ENCODE data around the gene SPATA6L. TPM values are rescaled to one million over a fixed set of nuclear protein-coding genes. Genes with fewer than 3 reads are reported as not detected.

The SPATA6L gene
- total RNA-seq, 1 experiment from 2014 or later: 1.8 TPM

GRCh38 chr9:4668604-4669003 is 2.3 kb upstream of the SPATA6L start:
- POLR2A ChIA-PET: no interaction called here
- Mint-ChIP-seq H3K4me3 (no peak overlapping the region), H3K27ac (no peak overlapping the region), H3K9me3 (no peaks in the 10 kb centered on the region), H3K4me1 (peaks cover 51% of the 10 kb centered on the region), H3K27me3 (ENCODE audit: low read depth) (no peaks in the 10 kb centered on the region; the same call in 1 of the 2 replicates), H3K36me3 (no peaks in the 10 kb centered on the region)
- ATAC-seq (no peak), DNase-seq (ENCODE audit: low spot score) (no peak)
- CTCF ChIA-PET: no interaction called here
- no peak for TF ChIP-seq PRRX2 (CRISPR knock-in tag; IDR thresholded peaks at IDR 0.05)

- Mint-ChIP-seq H3K4me3 (no peak overlapping the region), H3K27ac (no peak overlapping the region), H3K27me3 (ENCODE audit: low read depth) (no peaks in the 10 kb centered on the region; the same call in 1 of the 2 replicates), H3K9me3 (no peaks in the 10 kb centered on the region), H3K4me1 (peaks cover 59% of the 10 kb centered on the region), H3K36me3 (no peaks in the 10 kb centered on the region)
- DNase-seq (ENCODE audit: low spot score) (no peak), ATAC-seq (no peak)
- ChIA-PET CTCF (no interaction called here), POLR2A (no interaction called here)
- TF ChIP-seq STAT6 (CRISPR knock-in tag; conservative IDR thresholded peaks at IDR 0.05; ENCODE audit: low read depth) (no peak), GTF2I (CRISPR knock-in tag; conservative IDR thresholded peaks at IDR 0.05) (no peak), ATF2 (CRISPR knock-in tag; IDR thresholded peaks at IDR 0.05; ENCODE audit: borderline replicate concordance, low read depth) (no peak), CDX4 (CRISPR knock-in tag; IDR thresholded peaks at IDR 0.05; ENCODE audit: borderline replicate concordance) (no peak), ESRRA (CRISPR knock-in tag; IDR thresholded peaks at IDR 0.05; ENCODE audit: borderline replicate concordance) (no peak), ZBTB43 (CRISPR knock-in tag; IDR thresholded peaks at IDR 0.05) (no peak), ZSCAN18 (CRISPR knock-in tag; IDR thresholded peaks at IDR 0.05) (no peak), E2F5 (CRISPR knock-in tag; IDR thresholded peaks at IDR 0.05) (no peak), USF1 (CRISPR knock-in tag; IDR thresholded peaks at IDR 0.05) (no peak), ARID4B (CRISPR knock-in tag; IDR thresholded peaks at IDR 0.05; ENCODE audit: borderline replicate concordance) (no peak), EMX1 (CRISPR knock-in tag; IDR thresholded peaks at IDR 0.05) (no peak), FOXP4 (CRISPR knock-in tag; IDR thresholded peaks at IDR 0.05) (no peak), PREB (CRISPR knock-in tag; IDR thresholded peaks at IDR 0.05; ENCODE audit: borderline replicate concordance) (no peak), ATF1 (CRISPR knock-in tag; IDR thresholded peaks at IDR 0.05) (no peak)
Observed at GRCh38 chr9:4667681-4668080, 1.4 kb upstream of the SPATA6L start.

Measured in WTC11 (cell line).